ENCODE measurements around the gene UTP18.
"Not testable (repeated sequence)": the region's sequence is repeated elsewhere in the genome, so short reads cannot be mapped to it uniquely, and the experiment has no call there.

The UTP18 gene

DNA sequence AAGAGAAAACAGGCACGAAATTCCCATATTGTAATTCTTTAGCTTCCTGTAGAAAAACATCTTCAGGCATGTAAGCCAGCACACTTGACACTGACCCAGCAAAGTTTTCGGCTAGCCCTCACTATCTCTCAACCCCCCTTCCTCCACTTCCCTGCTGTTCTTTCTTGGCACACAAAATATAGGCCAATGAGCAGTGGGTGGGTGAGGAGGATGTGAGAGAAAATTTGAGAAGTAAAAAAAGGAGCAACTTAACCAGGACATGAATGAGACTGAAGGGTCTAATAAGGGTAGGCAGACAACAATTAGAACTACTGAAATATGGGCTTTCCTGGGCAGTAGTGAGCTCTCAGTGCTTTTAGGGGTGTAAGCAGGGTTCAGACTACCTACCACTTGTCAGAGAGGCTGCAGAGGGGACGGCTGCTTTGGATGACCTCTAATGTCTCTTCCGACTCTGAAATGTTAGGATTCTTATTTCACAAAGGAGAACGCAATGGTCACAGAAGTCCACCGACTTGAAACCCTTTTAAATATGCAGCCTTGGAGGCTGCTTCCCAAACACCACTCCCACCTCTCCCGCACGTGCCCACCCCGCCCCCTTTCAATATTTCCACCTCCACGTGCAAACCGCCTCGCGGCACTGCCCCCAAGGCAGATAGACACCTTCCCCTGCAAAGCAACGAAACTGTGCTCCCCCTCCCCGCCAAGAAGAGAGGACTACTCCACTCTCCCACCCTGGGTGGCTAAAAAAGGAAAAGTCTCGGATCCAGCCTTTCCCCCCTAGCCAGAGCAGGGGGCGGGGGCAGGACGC lies 1.4 kb upstream of the UTP18 start:
- DNase-seq (ENCODE audit: low read depth in 2 of 2) = no peak

DNA sequence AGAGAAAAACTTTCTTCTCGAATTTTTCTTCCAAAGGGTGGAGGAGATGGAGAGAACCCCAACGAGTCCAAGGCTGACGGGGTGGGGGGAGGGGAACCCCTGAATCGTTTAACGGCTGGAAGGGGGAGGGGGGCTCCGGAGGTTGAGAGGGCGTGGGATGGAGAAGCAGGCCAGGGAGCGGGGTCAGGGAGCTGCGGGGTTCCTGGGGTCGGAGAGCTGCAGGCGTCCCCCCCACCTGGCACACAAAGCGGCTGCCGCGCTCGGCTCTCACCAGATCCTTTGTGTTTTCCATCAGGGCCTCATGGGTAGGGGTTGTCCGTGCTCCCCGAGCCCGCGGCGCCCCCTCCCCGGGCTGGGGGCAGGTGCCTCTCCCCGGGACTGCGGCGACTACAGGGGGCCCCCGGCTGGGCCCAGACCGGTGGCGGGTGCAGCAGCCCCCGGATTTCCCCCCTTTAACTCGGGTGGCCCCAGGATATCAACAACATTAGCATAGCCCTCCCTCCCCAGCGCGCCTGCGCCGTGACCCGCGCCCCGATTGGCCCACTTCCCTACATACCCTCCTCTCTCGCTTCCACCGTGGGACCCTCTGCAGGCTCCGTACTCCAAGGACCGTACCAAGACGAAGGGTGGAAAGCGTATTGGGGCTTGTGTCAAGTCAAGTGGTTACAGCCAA lies 646 bp upstream of the UTP18 start, which contains the start of gene MBTD1:
Gene MBTD1 (minus strand): TSS at position 486 of the 673 bp plus-strand sequence. CDS start 34,888 bp downstream, outside the sequence.
- DNase-seq (ENCODE audit: low read depth in 2 of 2) = peak; percentile 86 to 91

DNA sequence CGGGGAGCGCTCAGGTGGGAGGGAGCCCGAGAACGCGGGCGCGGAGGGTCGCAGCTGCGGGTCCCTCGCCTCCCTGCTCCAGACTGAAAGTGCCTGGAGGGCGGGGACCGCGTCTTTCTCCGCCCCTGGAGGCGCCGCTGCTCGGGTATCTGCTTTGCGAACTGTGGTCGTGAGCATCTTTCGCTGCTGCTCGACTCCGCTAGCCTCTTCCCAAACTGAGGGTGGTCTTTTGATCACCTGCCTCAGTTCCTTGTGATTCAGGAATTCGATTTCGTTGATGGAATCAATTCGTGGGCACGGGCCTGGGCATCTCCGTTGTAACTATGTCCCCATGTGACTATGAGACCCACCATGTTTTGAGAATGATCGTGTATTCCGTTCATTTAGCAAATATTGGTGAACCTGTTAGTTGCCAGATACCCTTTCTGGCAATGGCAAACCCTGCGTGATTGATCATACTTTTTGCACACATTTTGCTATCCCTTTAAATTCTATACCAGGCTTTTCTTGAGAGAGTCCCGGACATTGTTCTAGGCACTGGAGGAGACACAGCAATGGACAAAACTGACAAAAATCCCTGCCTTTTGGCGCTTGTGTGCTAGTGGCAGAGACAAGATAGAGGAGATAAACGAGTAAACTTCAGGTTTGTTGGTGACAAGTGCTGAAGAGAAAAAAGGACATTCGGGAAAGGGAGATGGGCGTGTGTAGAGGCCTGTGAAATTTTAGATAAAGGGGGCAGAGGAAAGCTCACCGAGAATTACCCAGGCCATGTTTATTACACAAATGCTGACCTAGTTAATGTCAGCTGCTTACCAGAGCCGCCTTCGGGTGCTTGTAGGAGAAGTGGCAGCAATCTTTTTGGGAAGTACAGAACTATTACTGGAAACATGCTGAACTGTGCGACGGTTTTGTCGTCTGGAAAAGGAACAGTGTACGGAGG lies 948 bp downstream of the UTP18 start:
- DNase-seq (ENCODE audit: low read depth in 2 of 2) = no peak

DNA sequence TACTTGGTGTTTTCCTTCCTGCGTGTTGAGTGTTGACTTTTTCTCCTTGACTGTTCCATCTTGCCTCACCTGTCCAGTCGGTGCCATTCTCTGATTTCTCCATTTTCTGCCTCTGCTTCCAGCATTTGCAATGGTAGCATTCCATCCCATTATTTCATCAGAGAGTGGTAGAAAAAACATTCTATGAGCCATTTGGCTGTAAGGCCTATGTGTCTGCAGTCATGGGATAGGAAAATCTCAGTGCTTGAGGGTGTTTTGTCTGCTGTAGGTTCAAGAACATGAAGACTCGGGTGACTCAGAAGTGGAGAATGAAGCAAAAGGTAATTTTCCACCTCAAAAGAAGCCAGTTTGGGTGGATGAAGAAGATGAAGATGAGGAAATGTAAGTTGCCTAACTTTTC lies 2.7 kb downstream of the UTP18 start:
- DNase-seq (ENCODE audit: low read depth in 2 of 2) = no peak

DNA sequence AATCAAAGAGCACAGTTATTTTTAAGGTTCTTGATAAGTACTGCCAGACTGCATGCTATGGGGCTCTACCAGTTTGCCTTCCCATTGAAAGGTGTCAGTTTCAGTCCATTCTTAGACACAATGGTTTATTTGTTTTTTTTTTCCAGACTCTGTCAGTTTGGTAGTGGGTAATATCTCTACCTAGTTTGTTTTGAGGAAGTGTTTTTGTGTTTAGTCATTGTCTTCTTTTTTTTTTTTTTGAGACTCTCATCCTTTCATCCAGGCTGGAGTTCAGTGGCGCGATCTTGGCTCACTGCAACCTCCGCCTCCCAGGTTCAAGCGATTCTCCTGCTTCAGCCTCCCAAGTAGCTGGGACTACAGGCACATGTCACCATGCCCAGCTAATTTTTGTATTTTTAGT lies 4.1 kb downstream of the UTP18 start:
- not testable (repeated sequence) for DNase-seq (ENCODE audit: low read depth in 2 of 2)

DNA sequence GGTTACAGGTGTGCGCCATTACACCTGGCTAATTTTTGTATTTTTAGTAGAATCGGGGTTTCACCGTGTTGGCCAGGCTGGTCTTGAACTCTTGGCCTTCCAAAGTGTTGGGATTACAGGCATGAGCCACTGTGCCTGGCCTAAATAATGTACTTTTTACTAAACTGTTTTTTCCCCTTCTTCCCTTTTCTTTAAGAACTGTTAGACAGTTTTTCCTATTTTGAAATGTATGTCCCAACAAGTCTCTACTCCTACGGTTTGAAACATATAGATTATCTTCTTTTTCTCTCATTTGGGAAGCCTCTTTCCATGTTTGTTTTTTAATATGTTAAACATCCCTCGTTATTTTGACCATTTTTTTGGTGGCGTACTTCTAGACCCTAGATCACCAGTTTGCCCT lies 9.6 kb downstream of the UTP18 start:
- DNase-seq (ENCODE audit: low read depth in 2 of 2) = no peak

DNA sequence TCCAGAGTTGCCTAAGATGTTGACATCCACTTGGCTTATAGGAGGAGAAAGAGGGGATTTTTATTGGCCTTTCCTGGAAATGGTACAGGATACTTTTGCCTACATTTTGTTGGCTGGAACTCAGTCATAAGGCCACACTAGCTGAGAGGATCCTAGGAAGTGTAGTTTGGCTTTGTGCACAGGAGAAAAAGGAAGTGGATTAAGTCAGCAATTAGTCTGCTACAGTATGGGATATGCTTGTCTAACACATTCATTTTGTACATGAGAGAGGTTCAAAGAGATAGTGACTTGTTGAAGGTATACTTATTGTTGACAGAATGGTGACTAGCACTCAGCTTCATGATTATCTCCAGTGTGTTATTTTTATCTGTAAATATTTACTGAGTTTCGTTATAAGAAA lies 10.3 kb downstream of the UTP18 start:
- DNase-seq (ENCODE audit: low read depth in 2 of 2) = no peak

DNA sequence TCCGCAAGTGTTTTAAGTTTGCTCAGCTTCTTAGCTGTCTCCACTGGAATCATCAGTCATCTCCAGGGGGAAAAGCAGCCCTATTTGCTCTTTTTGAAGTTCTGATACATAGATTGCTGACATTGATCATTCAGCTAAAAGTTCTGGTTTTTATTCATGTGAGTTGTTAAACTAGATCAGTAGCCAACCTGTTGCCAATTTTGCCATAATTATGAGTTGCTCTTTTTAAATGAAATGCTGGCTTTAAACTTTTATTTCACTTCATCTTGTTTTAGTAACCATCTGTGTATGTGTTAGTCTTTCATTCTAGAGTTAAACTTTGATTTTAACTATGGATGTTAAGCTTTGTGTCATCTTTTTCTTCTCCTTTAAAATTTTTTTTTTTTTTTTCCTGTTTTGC lies 12.5 kb downstream of the UTP18 start:
- no peak for DNase-seq (ENCODE audit: low read depth in 2 of 2)

DNA sequence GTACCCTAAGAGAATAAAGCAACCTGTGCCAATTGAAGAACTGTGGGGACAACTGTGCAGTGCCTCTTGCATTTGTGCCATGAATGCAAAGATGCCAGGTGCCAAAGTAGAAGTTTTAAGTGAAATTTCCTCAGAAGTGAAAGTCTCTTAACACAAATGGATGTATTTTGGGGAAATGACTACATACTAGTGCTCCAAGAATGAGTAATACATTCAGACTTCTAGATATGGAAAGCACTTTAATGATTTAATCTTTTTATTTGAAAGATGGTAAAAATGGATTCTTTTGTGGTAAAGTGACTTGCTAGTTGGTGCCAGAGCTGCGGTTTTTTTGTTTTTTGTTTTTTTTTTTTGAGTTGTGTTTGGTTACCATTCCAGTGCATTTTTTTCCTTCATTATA lies 15.0 kb downstream of the UTP18 start:
- no peak for DNase-seq (ENCODE audit: low read depth in 2 of 2)

DNA sequence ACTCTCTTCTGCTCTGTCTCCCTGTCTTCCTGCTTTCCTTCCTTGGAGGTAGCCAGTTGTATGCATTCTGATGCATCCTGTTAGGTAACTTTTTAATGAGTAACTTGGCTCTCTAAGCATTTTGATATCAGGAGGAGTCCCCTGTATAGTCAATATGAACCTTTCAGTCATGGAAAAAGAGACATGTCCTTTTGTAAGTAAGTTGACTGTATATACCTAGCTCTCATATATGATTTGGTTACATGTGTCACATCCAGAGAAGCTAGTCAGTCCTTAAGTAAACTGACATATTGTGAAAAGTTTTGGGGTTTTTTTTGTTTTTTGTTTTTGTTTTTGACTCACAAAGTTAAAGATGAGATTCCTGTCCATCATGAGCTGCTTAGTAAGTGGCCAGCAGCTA lies 18.8 kb downstream of the UTP18 start:
- no peak for DNase-seq (ENCODE audit: low read depth in 2 of 2)

DNA sequence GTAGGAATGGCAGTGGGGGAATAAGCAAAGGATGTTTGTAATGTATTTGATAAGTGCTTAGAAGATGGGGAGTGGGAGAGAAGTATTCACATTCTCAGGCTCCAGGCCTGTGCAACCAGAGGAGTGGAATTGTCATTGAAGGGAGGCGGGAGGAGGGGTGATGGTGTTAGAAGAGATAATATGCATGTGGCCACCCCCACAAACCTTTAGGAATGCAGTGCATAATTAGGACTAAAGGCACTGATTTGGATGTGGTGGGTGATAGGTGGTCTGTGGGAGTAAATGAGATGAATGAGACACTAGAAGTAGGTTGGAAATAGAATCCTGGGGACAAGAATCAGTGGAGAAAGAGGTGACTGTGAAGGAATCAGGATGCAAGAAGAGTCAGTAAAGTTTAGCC lies 27.1 kb downstream of the UTP18 start:
- DNase-seq (ENCODE audit: low read depth in 2 of 2) = no peak

DNA sequence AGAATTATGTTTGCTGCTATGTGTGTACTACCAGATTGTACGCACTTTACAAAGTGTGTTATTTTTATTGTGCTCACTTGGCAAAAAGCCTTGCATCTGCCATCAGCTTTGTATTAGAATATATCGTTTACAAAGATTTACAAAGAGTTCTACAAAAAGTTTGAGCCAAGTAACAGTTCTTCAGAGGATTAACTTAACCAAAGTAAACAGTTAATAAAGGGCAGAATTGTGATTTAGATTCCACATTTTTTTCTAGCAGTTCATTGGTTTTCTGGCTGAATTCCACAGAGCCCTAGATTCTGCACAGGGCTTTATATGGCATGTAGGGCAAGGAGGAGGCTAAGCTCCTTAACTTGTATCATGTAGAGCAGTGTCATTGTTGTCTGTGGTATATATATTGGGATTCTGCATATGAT lies 29.4 kb downstream of the UTP18 start:
- DNase-seq (ENCODE audit: low read depth in 2 of 2) = no peak

DNA sequence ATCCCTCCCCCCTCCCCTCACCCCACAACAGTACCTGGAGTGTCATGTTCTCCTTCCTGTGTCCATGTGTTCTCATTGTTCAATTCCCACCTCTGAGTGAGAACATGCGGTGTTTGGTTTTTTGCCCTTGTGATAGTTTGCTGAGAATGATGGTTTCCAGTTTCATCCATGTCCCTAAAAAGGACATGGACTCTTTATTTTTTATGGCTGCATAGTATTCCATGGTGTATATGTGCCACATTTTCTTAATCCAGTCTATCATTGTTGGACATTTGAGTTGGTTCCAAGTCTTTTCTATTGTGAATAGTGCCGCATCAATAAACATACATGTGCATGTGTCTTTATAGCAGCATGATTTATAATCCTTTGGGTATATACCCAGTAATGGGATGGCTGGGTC lies 34.0 kb downstream of the UTP18 start:
- DNase-seq (ENCODE audit: low read depth in 2 of 2) = not testable (repeated sequence)

DNA sequence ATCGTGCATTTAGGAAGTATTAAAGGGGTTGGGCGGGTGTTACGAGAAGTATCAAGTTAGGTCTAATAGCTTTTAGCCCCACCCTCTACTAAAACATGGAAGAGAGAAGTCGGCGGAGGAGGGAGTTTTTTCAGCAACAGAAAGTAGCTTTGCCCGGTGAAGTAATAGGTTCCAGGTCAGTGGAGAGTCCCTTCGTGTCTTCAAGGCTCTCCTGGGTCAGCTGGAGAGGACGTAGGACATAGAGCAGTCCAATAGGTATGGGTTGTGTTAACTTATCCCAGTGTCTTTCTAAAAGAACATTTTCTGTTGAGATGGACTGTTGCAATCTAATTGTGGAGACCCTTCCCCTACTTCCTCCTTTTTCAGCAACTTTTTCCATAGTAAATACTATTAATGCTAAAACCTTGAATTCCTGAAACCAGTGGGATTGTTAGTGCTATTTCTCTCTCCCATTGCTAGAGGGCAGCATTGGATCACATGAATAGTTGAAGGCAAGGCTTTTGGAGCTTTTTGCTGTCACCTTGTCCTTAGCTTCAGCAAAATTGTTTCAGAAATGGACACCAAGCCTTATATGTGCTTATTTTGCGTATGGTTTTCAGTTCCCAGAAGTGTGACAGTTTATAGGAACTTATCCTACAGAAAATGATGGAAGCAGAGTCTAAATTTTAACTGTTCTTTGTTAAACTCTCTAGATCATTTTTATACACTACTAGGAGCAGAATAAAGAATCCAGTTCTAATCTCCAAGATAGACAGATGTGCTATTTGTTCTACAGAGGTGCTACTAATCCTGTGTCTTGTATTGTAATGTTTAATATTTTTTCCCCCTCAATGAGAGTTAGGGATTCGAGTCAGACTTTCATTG lies 38.4 kb downstream of the UTP18 start:
- DNase-seq (ENCODE audit: low read depth in 2 of 2) = no peak

DNA sequence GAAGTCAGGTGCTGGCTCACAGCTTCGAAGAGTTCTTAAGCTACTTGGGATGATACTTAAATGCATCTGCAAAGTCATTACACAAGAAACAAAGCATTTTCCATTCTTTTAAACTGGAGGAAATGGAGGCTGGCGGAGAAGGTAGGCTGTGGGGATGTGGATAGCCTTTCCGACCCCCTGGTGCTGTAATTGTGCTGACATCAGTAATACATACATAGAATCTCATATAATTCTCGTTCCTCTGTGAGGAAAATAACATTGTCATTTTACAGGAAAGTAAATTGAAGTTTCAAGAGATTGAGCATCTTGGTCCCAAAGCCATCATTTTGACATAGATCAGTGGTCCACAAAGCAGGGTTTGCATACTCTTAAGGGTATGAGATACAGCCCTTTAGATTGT lies 39.5 kb downstream of the UTP18 start:
- no peak for DNase-seq (ENCODE audit: low read depth in 2 of 2)

DNA sequence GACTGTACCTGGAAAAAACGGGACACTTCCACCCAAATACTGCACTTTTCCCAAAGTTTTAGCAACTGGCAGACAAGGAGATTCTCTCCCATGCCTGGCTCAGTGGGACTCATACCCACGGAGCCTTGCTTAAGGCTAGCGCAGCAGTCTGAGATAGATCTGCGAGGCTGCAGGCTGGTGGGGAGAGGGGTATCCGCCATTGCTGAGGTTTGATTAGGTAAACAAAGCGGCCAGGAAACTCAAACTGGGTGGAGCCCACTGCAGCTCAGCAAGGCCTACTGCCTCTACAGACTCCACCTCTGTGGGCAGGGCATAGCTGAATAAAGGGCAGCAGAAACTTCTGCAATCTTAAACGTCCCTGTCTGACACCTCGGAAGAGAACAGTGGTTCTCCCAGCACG lies 44.8 kb downstream of the UTP18 start:
- DNase-seq (ENCODE audit: low read depth in 2 of 2) = no peak

DNA sequence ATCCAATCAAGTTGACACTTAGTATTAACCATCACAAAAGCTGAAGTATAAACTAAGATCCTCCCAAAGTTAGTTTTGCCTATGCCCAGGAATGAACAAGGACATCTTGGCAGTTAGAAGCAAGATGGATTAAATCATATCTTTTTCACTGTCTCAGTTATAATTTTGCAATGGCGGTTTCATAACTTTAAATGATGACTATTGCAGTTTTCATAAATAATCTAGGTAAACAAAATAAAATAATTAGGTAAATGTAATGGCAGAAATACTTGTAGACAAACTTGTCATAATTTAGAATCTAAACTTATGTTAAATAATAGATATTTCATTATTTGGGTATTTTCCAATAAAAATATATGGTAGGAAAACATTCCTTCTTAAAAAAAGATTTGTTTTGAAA lies 51.7 kb downstream of the UTP18 start:
- not testable (repeated sequence) for DNase-seq (ENCODE audit: low read depth in 2 of 2)

DNA sequence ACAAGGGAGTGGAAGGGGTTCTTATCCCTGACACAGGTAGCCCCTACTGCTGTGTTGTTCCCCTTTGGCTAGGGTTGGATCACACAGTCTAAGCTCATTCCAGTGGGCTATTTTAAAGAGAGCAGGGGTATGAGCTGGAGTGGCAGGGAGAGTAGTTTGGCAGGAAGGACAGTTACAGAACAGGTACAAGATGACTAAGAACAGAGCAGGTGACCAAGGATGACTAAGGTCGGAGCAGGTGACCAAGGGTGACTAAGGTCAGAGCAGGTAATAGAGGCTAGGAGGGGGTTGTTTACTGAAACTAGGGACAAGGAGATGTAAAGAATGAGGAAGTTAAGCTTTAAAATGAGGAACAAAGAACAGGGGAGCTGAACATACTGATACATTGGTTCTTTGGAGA lies 58.8 kb downstream of the UTP18 start:
- DNase-seq (ENCODE audit: low read depth in 2 of 2) = no peak

DNA sequence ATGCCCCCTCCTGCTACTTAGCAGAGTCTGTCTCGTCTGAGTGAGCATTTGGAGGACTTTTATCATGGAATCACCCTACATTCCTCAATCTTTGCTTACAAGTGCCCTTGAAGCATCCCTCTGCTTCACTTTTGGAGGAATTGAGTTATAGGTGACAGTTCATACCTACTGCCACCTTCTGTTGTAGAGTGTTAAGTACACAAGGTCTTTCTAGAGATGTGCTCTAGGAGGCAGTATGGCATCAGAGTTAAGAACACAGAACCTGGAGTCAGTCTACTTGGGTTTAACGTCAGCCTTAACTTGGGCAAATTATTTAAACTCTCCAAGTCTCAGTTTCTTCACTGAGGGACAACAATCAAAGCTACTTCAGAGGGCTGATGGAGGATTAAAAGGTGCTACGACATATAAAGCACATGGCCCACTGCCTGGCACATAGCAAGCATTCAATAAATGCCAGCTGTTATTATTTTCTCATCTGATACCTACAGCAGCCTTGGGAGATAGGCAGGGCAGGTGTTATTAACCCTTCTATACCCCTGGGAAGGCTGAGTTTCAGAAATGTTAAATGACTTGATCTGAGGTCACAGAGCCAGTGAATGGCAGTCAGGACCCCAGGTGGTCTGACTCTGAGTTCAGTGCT lies 62.2 kb downstream of the UTP18 start:
- no peak for DNase-seq (ENCODE audit: low read depth in 2 of 2)

DNA sequence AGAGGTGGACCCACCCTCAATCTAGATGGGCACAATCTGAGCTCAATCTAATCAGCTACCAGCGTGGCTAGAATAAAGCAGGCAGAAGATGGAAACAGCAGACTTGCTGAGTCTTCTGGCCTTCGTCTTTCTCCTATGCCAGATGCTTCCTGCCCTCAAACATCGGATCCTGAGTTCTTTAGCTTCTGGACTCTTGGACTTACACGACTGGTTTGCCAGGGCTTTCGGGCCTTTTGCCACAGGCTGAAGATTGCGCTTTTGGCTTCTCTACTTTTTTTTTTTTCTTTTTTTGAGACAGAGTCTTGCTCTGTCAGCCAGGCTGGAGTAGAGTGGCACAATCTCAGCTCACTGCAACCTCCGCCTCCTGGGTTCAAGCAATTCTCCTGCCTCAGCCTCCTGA lies 65.1 kb downstream of the UTP18 start:
- DNase-seq (ENCODE audit: low read depth in 2 of 2) = no peak
